SU-DHL-6 (cell line): ENCODE data around the gene ZBTB2.

Source experiments
- EZH2phosphoT487 ChIP-seq: fragments of 200-600 bp; sonication (generic), shearing (Covaris generic); conservative IDR thresholded peaks from 2 replicates; pipeline ENCODE4 v1.6.1; 2018; ENCODE audit warnings: mild to moderate bottlenecking, antibody characterized with exemption, low read length, moderate library complexity, mixed read lengths
- TF ChIP-seq, protein P1 (sequence below): fragments of 200-600 bp; sonication (generic); IDR thresholded peaks from one replicate; pipeline ENCODE4 v1.5.1; 2017; ENCODE audit warnings: antibody characterized with exemption, mild to moderate bottlenecking, low read length, moderate library complexity; ENCODE audit not compliant: insufficient read depth, poor library complexity, severe bottlenecking

DNA sequence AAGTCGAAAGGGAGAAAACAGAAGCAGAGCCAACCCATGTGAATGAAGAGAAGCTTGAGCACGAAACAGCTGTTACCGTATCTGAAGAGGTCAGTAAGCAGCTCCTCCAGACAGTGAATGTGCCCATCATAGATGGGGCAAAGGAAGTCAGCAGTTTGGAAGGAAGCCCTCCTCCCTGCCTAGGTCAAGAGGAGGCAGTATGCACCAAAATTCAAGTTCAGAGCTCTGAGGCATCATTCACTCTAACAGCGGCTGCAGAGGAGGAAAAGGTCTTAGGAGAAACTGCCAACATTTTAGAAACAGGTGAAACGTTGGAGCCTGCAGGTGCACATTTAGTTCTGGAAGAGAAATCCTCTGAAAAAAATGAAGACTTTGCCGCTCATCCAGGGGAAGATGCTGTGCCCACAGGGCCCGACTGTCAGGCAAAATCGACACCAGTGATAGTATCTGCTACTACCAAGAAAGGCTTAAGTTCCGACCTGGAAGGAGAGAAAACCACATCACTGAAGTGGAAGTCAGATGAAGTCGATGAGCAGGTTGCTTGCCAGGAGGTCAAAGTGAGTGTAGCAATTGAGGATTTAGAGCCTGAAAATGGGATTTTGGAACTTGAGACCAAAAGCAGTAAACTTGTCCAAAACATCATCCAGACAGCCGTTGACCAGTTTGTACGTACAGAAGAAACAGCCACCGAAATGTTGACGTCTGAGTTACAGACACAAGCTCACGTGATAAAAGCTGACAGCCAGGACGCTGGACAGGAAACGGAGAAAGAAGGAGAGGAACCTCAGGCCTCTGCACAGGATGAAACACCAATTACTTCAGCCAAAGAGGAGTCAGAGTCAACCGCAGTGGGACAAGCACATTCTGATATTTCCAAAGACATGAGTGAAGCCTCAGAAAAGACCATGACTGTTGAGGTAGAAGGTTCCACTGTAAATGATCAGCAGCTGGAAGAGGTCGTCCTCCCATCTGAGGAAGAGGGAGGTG, 38.7 kb downstream of the ZBTB2 start:
- TF ChIP-seq, protein P1, sequence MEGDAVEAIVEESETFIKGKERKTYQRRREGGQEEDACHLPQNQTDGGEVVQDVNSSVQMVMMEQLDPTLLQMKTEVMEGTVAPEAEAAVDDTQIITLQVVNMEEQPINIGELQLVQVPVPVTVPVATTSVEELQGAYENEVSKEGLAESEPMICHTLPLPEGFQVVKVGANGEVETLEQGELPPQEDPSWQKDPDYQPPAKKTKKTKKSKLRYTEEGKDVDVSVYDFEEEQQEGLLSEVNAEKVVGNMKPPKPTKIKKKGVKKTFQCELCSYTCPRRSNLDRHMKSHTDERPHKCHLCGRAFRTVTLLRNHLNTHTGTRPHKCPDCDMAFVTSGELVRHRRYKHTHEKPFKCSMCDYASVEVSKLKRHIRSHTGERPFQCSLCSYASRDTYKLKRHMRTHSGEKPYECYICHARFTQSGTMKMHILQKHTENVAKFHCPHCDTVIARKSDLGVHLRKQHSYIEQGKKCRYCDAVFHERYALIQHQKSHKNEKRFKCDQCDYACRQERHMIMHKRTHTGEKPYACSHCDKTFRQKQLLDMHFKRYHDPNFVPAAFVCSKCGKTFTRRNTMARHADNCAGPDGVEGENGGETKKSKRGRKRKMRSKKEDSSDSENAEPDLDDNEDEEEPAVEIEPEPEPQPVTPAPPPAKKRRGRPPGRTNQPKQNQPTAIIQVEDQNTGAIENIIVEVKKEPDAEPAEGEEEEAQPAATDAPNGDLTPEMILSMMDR, result no peak
- no peak for TF ChIP-seq EZH2phosphoT487
